GM12875 (cell line): Measurements from ENCODE around the gene TTC23.

ENCODE experiments used
- H3K4me3 ChIP-seq: one replicate; pipeline ENCODE4 v1.5.1; 2011; ENCODE audit warnings: low read depth, low read length, control low read depth
- TF ChIP-seq, protein P1 (sequence below): IDR thresholded peaks from 2 replicates; pipeline ENCODE4 v1.5.1; 2011; ENCODE audit warnings: low read depth, mild to moderate bottlenecking, control low read depth, inconsistent platforms, low read length, moderate library complexity, borderline replicate concordance; ENCODE audit not compliant: insufficient read depth

The TTC23 gene

GRCh38 chr15:99165020-99165790 lies 84.2 kb downstream of the TTC23 start:
- no peak overlapping the region for H3K4me3 ChIP-seq
- TF ChIP-seq, protein P1, sequence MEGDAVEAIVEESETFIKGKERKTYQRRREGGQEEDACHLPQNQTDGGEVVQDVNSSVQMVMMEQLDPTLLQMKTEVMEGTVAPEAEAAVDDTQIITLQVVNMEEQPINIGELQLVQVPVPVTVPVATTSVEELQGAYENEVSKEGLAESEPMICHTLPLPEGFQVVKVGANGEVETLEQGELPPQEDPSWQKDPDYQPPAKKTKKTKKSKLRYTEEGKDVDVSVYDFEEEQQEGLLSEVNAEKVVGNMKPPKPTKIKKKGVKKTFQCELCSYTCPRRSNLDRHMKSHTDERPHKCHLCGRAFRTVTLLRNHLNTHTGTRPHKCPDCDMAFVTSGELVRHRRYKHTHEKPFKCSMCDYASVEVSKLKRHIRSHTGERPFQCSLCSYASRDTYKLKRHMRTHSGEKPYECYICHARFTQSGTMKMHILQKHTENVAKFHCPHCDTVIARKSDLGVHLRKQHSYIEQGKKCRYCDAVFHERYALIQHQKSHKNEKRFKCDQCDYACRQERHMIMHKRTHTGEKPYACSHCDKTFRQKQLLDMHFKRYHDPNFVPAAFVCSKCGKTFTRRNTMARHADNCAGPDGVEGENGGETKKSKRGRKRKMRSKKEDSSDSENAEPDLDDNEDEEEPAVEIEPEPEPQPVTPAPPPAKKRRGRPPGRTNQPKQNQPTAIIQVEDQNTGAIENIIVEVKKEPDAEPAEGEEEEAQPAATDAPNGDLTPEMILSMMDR, result no peak

DNA sequence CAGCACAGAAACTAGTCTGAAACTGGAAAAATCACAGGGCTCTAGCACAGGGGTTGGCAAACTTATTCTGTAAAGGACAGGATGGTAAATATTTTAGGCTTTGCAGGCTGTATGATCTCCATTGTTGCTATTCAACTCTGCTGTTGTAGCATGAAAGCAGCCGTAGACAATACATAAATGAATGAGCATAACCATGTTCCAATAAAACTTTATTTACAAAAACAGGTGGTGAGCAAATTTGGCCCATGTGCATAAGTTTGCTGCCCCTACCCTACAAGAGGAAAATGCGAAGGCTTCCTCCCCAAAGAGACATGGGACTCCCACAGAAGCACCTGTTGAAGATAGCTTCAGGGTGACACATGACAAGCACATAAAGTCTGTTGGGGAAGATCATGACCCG lies 85.3 kb downstream of the TTC23 start:
- no peak overlapping the region for H3K4me3 ChIP-seq
- TF ChIP-seq, protein P1, result no peak

- no peak overlapping the region for H3K4me3 ChIP-seq
- TF ChIP-seq, protein P1, result no peak
These were observed 85.9 kb downstream of the TTC23 start for GRCh38 chr15:99163271-99164062.

- TF ChIP-seq, protein P1, result no peak
- H3K4me3 ChIP-seq, result no peak overlapping the region
These were observed 90.6 kb downstream of the TTC23 start for GRCh38 chr15:99158626-99159412.

- TF ChIP-seq, protein P1, result no peak
- no peak overlapping the region for H3K4me3 ChIP-seq
These were observed 91.9 kb downstream of the TTC23 start for GRCh38 chr15:99157456-99157855.

DNA sequence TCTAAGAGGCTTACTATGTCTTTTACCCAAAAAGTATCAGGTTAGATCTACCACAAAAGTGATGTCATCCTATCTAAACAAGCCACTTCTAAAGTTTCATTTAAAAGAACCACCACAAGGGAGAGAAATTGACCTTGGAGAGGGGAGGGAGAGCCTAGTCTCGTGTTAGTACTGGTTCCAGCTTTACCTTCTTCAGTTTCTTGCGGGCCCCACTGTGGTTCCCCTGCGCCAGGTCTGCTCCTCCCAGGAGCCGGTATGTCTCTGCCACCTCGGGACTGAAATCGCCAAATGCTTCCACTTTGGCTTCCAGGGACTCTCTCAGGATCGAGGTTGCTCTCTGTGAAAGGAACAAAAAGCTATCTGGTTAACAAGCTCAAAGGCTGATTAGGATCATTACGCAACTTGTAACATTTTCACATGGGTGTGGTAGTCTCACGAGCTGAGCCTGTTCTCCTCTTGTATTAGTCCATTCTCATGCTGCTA lies 93.4 kb downstream of the TTC23 start:
- no peak overlapping the region for H3K4me3 ChIP-seq
- TF ChIP-seq, protein P1, result no peak
